ENCODE measurements around the gene C20orf202.

The C20orf202 gene

GRCh38 chr20:1173698-1174097 lies 29.6 kb upstream of the C20orf202 start:
- Mint-ChIP-seq H3K27ac (no peak overlapping the region), H3K9me3 (no peaks in the 10 kb centered on the region), H3K4me1 (ENCODE audit: low read depth) (no peaks in the 10 kb centered on the region), H3K27me3 (ENCODE audit: low read depth) (no peaks in the 10 kb centered on the region), H3K4me3 (no peak overlapping the region), H3K36me3 (ENCODE audit: low read depth) (peaks cover 18% of the 10 kb centered on the region)
- no peak for DNase-seq (ENCODE audit: low spot score)

- Mint-ChIP-seq H3K9me3 (no peaks in the 10 kb centered on the region), H3K36me3 (ENCODE audit: low read depth) (peaks cover 15% of the 10 kb centered on the region), H3K4me3 (no peak overlapping the region), H3K27ac (no peak overlapping the region), H3K4me1 (ENCODE audit: low read depth) (no peaks in the 10 kb centered on the region), H3K27me3 (ENCODE audit: low read depth) (no peaks in the 10 kb centered on the region)
- DNase-seq (ENCODE audit: low spot score) = no peak
Observed at GRCh38 chr20:1174787-1175186, 28.5 kb upstream of the C20orf202 start.

DNA sequence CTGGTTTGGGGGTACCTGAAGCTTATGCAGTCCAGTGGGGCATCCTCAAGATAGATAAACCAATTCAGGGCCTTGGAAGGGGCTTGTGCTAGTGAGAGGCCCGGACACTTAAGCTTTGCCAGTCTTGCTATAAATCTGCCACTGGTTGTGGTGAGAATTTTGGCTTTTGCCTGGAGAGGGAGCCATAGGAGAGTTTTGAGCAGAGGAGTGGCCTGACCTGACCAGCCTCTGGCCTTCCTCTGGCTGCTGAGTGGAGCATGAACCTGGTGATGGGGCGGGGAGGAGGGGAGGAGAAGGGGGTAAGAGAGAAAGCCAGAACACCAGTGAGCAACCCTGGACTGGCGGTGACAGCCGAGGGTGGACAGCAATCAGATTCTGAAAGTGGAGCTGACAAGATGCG lies 25.6 kb upstream of the C20orf202 start:
- Mint-ChIP-seq H3K4me3 (no peak overlapping the region), H3K4me1 (ENCODE audit: low read depth) (no peaks in the 10 kb centered on the region), H3K27me3 (ENCODE audit: low read depth) (peaks cover 4% of the 10 kb centered on the region), H3K9me3 (no peaks in the 10 kb centered on the region), H3K36me3 (ENCODE audit: low read depth) (no peaks in the 10 kb centered on the region), H3K27ac (no peak overlapping the region)
- DNase-seq (ENCODE audit: low spot score) = no peak

DNA sequence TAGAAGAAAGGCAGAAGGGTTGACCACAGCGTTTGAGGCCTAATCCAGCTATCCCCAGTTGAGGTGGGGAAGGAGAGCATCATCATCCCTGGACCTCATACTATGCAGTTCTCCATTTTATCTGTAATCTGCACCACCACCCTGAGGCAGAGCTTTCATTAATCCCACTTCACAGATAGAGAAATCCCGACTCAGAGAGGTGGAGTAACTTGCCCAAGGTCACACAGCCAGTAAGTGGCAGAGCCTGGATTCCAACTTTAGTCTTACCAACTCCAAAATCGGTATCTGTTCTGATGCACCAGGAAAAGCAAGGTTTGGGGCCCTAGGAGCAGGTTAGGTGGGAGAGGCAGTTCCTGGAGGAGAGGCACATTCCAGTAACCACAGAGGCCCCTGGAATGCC lies 25.2 kb upstream of the C20orf202 start:
- Mint-ChIP-seq H3K4me1 (ENCODE audit: low read depth) (no peaks in the 10 kb centered on the region), H3K9me3 (no peaks in the 10 kb centered on the region), H3K27ac (no peak overlapping the region), H3K27me3 (ENCODE audit: low read depth) (peaks cover 5% of the 10 kb centered on the region), H3K4me3 (no peak overlapping the region), H3K36me3 (ENCODE audit: low read depth) (no peaks in the 10 kb centered on the region)
- DNase-seq (ENCODE audit: low spot score) = no peak

GRCh38 chr20:1178623-1179022 lies 24.6 kb upstream of the C20orf202 start:
- no peaks in the 10 kb centered on the region for H3K9me3 Mint-ChIP-seq
- H3K4me3 Mint-ChIP-seq = no peak overlapping the region
- H3K27me3 Mint-ChIP-seq (ENCODE audit: low read depth) = peaks cover 10% of the 10 kb centered on the region
- no peak overlapping the region for H3K27ac Mint-ChIP-seq
- DNase-seq (ENCODE audit: low spot score) = no peak
- H3K4me1 Mint-ChIP-seq (ENCODE audit: low read depth) = no peaks in the 10 kb centered on the region
- H3K36me3 Mint-ChIP-seq (ENCODE audit: low read depth) = no peaks in the 10 kb centered on the region

DNA sequence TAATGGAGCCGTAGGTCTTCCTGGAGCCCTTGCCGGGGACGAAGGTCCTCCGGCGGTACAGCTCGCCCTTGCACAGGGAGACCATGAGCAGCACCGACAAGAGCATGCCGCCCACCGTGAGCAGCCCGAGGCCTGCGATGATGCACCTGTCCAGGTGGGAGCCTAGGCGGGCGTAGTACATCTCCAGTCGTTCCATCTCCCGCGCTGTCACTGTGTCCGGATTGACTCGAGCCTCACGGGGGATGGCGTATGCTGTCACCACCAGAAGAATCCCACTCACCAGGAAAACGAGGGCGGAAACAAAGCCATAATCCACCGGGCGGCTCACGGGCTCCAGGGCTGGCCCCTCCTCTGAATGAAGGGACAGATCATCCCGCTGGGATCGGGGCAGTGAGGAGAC lies 22.3 kb upstream of the C20orf202 start:
- H3K27me3 Mint-ChIP-seq (ENCODE audit: low read depth) = peaks cover 23% of the 10 kb centered on the region
- no peak overlapping the region for H3K27ac Mint-ChIP-seq
- no peak overlapping the region for H3K4me3 Mint-ChIP-seq
- H3K36me3 Mint-ChIP-seq (ENCODE audit: low read depth) = peaks cover 2% of the 10 kb centered on the region
- H3K4me1 Mint-ChIP-seq (ENCODE audit: low read depth) = peaks cover 4% of the 10 kb centered on the region
- H3K9me3 Mint-ChIP-seq = no peaks in the 10 kb centered on the region
- no peak for DNase-seq (ENCODE audit: low spot score)

GRCh38 chr20:1182106-1182505 lies 21.1 kb upstream of the C20orf202 start:
- Mint-ChIP-seq H3K4me3 (no peak overlapping the region), H3K36me3 (ENCODE audit: low read depth) (peaks cover 2% of the 10 kb centered on the region), H3K4me1 (ENCODE audit: low read depth) (peaks cover 6% of the 10 kb centered on the region), H3K27me3 (ENCODE audit: low read depth) (peaks cover 25% of the 10 kb centered on the region), H3K27ac (no peak overlapping the region), H3K9me3 (no peaks in the 10 kb centered on the region)
- DNase-seq (ENCODE audit: low spot score) = no peak

GRCh38 chr20:1183153-1183552 lies 20.1 kb upstream of the C20orf202 start:
- H3K36me3 Mint-ChIP-seq (ENCODE audit: low read depth) = peaks cover 2% of the 10 kb centered on the region
- no peak overlapping the region for H3K27ac Mint-ChIP-seq
- H3K27me3 Mint-ChIP-seq (ENCODE audit: low read depth) = peaks cover 25% of the 10 kb centered on the region
- DNase-seq (ENCODE audit: low spot score) = no peak
- no peak overlapping the region for H3K4me3 Mint-ChIP-seq
- peaks cover 6% of the 10 kb centered on the region for H3K4me1 Mint-ChIP-seq (ENCODE audit: low read depth)
- no peaks in the 10 kb centered on the region for H3K9me3 Mint-ChIP-seq

GRCh38 chr20:1184260-1184637 lies 19.0 kb upstream of the C20orf202 start:
- peaks cover 2% of the 10 kb centered on the region for H3K36me3 Mint-ChIP-seq (ENCODE audit: low read depth)
- peaks cover 28% of the 10 kb centered on the region for H3K27me3 Mint-ChIP-seq (ENCODE audit: low read depth)
- no peaks in the 10 kb centered on the region for H3K9me3 Mint-ChIP-seq
- no peak for DNase-seq (ENCODE audit: low spot score)
- H3K4me1 Mint-ChIP-seq (ENCODE audit: low read depth) = peaks cover 6% of the 10 kb centered on the region
- H3K4me3 Mint-ChIP-seq = peak overlapping the region; percentile 69
- no peak overlapping the region for H3K27ac Mint-ChIP-seq

DNA sequence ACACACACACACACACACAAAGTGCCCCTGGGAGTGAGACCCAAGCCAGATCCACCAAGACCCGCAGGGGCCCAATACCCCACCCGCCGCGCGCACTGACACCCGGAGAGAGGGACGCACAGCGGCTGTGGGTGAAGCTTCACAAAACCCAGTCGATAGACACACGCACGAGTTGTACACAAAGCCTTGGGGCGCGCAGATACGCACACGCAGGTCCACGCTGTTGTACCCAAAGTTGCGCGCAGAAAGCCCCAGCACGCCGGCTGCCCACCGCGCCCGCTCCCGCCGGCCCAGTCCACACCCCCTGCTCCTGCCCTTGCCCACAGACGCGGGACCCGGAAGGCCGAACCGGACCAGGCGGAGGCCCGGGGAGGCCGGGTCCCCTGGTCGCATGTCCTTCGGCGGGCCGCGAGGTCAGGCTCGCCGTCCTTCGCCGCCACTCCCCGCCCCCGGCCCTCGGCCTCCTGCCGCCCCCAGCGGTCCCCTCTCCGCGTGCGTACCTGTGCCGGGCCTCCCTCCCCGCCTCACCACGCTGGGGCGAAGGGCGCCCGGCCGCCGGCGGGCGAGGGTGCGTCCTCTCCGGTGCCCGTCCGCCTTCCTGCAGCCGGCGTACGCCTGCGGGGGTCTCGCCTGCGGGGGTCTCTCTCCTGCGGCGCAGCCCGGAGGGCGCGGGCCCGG lies 18.5 kb upstream of the C20orf202 start, which contains the start of gene TMEM74B:
Gene TMEM74B (minus strand): TSS at position 344 of the 678 bp plus-strand sequence. CDS start 1,180 bp downstream, outside the sequence.
- Mint-ChIP-seq H3K27ac (no peak within 1 kb of the TSS), H3K4me1 (ENCODE audit: low read depth) (peaks cover 6% of the 10 kb centered on the region), H3K4me3 (peak within 1 kb of the TSS; percentile 69), H3K36me3 (ENCODE audit: low read depth) (peaks cover 2% of the 10 kb centered on the region), H3K27me3 (ENCODE audit: low read depth) (peaks cover 31% of the 10 kb centered on the region), H3K9me3 (no peaks in the 10 kb centered on the region)
- DNase-seq (ENCODE audit: low spot score) = no peak

- Mint-ChIP-seq H3K36me3 (ENCODE audit: low read depth) (peaks cover 2% of the 10 kb centered on the region), H3K27me3 (ENCODE audit: low read depth) (peaks cover 36% of the 10 kb centered on the region), H3K4me1 (ENCODE audit: low read depth) (peaks cover 6% of the 10 kb centered on the region), H3K4me3 (no peak overlapping the region), H3K27ac (no peak overlapping the region), H3K9me3 (no peaks in the 10 kb centered on the region)
- DNase-seq (ENCODE audit: low spot score) = no peak
Observed at GRCh38 chr20:1185316-1185741, 17.9 kb upstream of the C20orf202 start.

GRCh38 chr20:1185790-1186334 lies 17.4 kb upstream of the C20orf202 start:
- H3K4me3 Mint-ChIP-seq = peak overlapping the region; percentile 61
- peak; percentile 46 for DNase-seq (ENCODE audit: low spot score)

GRCh38 chr20:1186367-1186991 lies 16.8 kb upstream of the C20orf202 start:
- no peaks in the 10 kb centered on the region for H3K9me3 Mint-ChIP-seq
- peaks cover 6% of the 10 kb centered on the region for H3K4me1 Mint-ChIP-seq (ENCODE audit: low read depth)
- peak overlapping the region; percentile 61 for H3K4me3 Mint-ChIP-seq
- H3K27me3 Mint-ChIP-seq (ENCODE audit: low read depth) = peaks cover 41% of the 10 kb centered on the region
- H3K27ac Mint-ChIP-seq = no peak overlapping the region
- DNase-seq (ENCODE audit: low spot score) = no peak
- H3K36me3 Mint-ChIP-seq (ENCODE audit: low read depth) = peaks cover 2% of the 10 kb centered on the region

More at GRCh38 chr20:1185790-1186334, 17.4 kb upstream of the C20orf202 start:
- Mint-ChIP-seq H3K27me3 (ENCODE audit: low read depth) (peaks cover 40% of the 10 kb centered on the region), H3K36me3 (ENCODE audit: low read depth) (peaks cover 2% of the 10 kb centered on the region), H3K4me1 (ENCODE audit: low read depth) (peaks cover 6% of the 10 kb centered on the region), H3K27ac (no peak overlapping the region), H3K9me3 (no peaks in the 10 kb centered on the region)

- H3K27ac Mint-ChIP-seq = no peak overlapping the region
- H3K27me3 Mint-ChIP-seq (ENCODE audit: low read depth) = peaks cover 37% of the 10 kb centered on the region
- H3K4me1 Mint-ChIP-seq (ENCODE audit: low read depth) = peaks cover 6% of the 10 kb centered on the region
- no peak for DNase-seq (ENCODE audit: low spot score)
- no peaks in the 10 kb centered on the region for H3K9me3 Mint-ChIP-seq
- no peak overlapping the region for H3K4me3 Mint-ChIP-seq
- peaks cover 2% of the 10 kb centered on the region for H3K36me3 Mint-ChIP-seq (ENCODE audit: low read depth)
Observed at GRCh38 chr20:1187605-1188171, 15.6 kb upstream of the C20orf202 start.
